Measurements from ENCODE around the gene ATP8B2.
"Not testable (repeated sequence)": the region's sequence is repeated elsewhere in the genome, so short reads cannot be mapped to it uniquely, and the experiment has no call there.

GRCh38 chr1:154287591-154287990 lies 37.7 kb upstream of the ATP8B2 start:
- not testable (repeated sequence) for TF ChIP-seq CTCF (conservative IDR thresholded peaks at IDR 0.05 in 1 of 2, IDR thresholded peaks at IDR 0.05 in 1 of 2; ENCODE audit: extremely low read depth in 1 of 2, insufficient read depth in 1 of 2, low read depth in 1 of 2, low read length in 2 of 2); EZH2 (IDR thresholded peaks at IDR 0.05; ENCODE audit: borderline replicate concordance, low read length)
